Brain pericyte (primary cell): ENCODE results near the gene GDF10.

Experiments used
- DNase-seq: peaks from one replicate; pipeline ENCODE4 v3.0.0-alpha.2; 2012; ENCODE audit warnings: low read depth, low spot score

GDF10 gene

GRCh38 chr10:47294057-47294456 lies 5.9 kb upstream of the GDF10 start:
- no peak for DNase-seq

GRCh38 chr10:47294501-47294900 lies 5.5 kb upstream of the GDF10 start:
- no peak for DNase-seq

GRCh38 chr10:47295411-47295810 lies 4.6 kb upstream of the GDF10 start:
- DNase-seq: no peak

GRCh38 chr10:47296156-47296894 lies 3.7 kb upstream of the GDF10 start:
- DNase-seq: no peak

GRCh38 chr10:47296941-47297340 lies 3.1 kb upstream of the GDF10 start:
- no peak for DNase-seq

GRCh38 chr10:47297866-47298540 lies 2.0 kb upstream of the GDF10 start:
- no peak for DNase-seq

- DNase-seq: no peak
Observed at GRCh38 chr10:47298715-47299114, 1.3 kb upstream of the GDF10 start.

- no peak for DNase-seq
Observed at GRCh38 chr10:47300429-47300931, 483 bp downstream of the GDF10 start.

- no peak for DNase-seq
Observed at GRCh38 chr10:47301833-47302232, 1.8 kb downstream of the GDF10 start.

- DNase-seq: no peak
Observed at GRCh38 chr10:47303105-47303504, 3.1 kb downstream of the GDF10 start.

GRCh38 chr10:47303866-47304265 lies 3.9 kb downstream of the GDF10 start:
- DNase-seq: no peak

- no peak for DNase-seq
Observed at GRCh38 chr10:47305566-47305965, 5.6 kb downstream of the GDF10 start.

- DNase-seq: no peak
Observed at GRCh38 chr10:47306387-47307210, 6.6 kb downstream of the GDF10 start.

GRCh38 chr10:47307381-47307780 lies 7.4 kb downstream of the GDF10 start:
- no peak for DNase-seq

GRCh38 chr10:47308775-47309174 lies 8.8 kb downstream of the GDF10 start:
- no peak for DNase-seq

- no peak for DNase-seq
Observed at GRCh38 chr10:47309408-47310089, 9.6 kb downstream of the GDF10 start.

GRCh38 chr10:47310090-47310505 lies 10.1 kb downstream of the GDF10 start:
- no peak for DNase-seq

- no peak for DNase-seq
Observed at GRCh38 chr10:47311193-47311931, 11.4 kb downstream of the GDF10 start.

GRCh38 chr10:47311932-47312662 lies 12.1 kb downstream of the GDF10 start:
- no peak for DNase-seq

- no peak for DNase-seq
Observed at GRCh38 chr10:47312663-47312995, 12.6 kb downstream of the GDF10 start.
